Stimulated activated naive CD4-positive, alpha-beta T cell (primary cell): ENCODE results near the gene HDDC2.

Source experiments
- DNase-seq, 6 experiments: peaks; one replicate each; lab custom pipeline; 2025; lab: John Stamatoyannopoulos, UW

Gene HDDC2

GRCh38 chr6:125233202-125233601 lies 68.6 kb downstream of the HDDC2 start:
- DNase-seq: no peak

DNA sequence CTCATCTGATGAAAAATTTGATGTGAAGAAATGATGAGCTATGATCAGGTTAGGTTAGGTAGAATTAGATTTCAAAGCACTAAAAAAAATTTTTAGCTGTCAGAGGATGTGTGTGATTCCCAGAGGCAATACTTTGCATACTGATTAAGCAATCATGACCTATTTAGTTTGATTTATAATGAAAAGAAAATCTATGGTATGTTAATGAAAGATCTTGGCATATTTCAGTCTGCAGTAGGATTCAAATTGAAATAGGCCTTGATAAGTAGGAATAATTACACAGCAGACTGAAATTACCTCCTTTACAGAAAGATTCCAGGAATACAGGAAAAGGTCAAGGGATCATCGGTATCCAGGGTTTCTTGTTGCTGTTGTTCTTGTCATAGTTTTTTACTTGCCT lies 69.3 kb downstream of the HDDC2 start:
- DNase-seq: no peak

DNA sequence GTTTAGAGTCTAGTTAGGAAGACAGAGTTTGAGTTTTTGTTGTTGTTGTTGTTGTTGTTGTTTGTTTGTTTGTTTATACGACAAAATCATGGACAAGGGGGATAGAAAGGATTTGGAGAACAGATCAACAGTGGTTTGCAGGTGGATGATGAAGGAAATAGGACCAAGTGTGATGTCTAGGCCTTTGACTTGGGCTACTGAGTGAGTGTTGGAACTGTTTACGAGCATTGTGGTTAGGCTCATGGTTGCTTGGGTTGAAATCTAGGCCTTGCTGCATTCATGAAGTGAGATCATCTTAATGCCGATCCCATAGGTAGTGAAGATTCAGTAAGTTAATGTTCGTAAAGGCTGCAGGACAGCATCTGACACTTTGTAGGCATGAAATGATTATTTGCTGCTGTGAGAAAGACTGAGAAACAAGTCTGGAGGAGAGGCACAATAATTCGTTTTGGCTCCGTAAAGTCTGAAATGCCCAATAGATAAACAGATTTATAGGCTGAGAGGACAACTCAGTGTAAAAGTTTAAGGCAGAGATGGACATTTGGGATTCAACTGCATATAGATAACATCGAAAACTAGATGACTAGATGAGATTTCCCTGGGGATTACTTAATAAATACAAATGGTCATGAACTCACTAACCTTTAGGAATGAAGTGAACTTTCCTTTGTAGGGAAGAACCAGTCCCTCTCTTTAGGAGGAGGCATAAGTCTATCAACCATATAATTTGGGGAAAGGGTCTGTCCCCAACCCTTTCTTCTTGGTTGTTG lies 70.0 kb downstream of the HDDC2 start:
- DNase-seq: no peak

DNA sequence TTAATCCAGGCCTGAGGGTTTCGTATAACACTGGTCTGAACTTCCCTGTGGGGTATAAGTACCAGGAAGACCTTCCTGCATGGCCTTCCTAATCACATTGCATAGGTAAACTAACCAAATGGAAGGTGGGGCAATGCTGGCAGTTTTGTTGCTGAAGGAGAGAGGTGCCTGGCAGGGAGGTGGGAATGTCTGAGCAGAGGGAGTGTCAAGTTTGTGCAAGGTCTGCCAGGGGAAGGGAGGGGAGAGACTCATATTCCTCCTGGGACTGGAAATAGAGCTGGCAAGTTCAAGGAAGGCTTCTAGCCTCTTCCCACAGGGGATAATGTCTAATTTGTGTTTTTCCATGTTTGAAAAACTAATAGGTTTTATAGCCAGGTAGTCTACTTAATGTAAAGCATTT lies 70.6 kb downstream of the HDDC2 start:
- no peak for DNase-seq

DNA sequence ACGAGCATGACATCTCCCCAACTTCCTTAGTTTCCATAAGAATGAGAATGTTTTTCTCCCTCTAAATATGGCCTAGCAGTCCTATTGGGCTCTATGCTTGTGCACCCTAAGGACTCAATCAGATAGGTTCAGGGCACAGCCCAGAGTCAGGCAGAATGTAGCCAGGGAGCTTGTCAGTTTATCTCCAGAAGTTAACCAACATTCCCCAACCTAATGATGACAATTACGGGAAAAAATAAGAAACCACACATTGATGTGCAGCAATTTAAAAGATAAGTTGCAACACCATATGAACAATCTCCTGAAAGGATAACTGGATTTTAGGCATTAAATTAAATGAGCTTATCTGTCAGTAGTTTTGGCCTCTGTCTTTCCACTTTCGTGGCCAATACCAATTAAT lies 71.1 kb downstream of the HDDC2 start:
- DNase-seq: no peak

GRCh38 chr6:125228981-125229479 lies 72.7 kb downstream of the HDDC2 start:
- no peak for DNase-seq

DNA sequence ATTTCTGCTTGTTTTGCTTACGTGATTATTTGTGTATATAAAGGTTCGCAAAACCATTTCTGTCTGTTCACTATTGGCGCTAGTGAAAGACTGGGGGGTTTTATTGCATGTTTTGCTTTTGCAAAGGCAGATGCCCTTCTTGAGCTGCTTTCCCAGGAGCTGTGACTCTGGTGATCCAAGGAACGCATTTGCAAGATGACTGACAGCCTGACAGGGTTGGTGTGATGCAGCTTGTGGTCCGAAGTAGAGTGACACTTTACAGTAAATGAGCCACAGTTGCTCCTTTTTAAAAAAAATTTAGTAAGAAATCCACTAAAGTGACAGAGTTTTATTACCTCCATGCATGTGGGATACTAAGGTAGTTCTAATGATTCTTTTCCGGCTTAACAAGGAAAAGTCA lies 74.5 kb downstream of the HDDC2 start:
- DNase-seq: no peak
